Umbilical cord (tissue), 2 donors: Measurements from ENCODE around the gene RALGDS. TPM values are rescaled to one million over a fixed set of nuclear protein-coding genes. Genes with fewer than 3 reads are reported as not detected.
"Not testable (repeated sequence)": the region's sequence is repeated elsewhere in the genome, so short reads cannot be mapped to it uniquely, and the experiment has no call there.

ENCODE experiments used
- DNase-seq: peaks from one replicate; pipeline ENCODE4 v3.0.0-alpha.2; 2015; ENCODE audit warnings: low spot score
- total RNA-seq: library from RNA; depleted of rRNA; stranded (reverse); fragments of >200 nt; gene quantifications from one replicate; pipeline ENCODE4 v1.2.3, GENCODE V29; 2014; ENCODE audit warnings: low replicate concordance; ENCODE audit not compliant: insufficient read depth

RALGDS gene
- 21.9 TPM for total RNA-seq

DNA sequence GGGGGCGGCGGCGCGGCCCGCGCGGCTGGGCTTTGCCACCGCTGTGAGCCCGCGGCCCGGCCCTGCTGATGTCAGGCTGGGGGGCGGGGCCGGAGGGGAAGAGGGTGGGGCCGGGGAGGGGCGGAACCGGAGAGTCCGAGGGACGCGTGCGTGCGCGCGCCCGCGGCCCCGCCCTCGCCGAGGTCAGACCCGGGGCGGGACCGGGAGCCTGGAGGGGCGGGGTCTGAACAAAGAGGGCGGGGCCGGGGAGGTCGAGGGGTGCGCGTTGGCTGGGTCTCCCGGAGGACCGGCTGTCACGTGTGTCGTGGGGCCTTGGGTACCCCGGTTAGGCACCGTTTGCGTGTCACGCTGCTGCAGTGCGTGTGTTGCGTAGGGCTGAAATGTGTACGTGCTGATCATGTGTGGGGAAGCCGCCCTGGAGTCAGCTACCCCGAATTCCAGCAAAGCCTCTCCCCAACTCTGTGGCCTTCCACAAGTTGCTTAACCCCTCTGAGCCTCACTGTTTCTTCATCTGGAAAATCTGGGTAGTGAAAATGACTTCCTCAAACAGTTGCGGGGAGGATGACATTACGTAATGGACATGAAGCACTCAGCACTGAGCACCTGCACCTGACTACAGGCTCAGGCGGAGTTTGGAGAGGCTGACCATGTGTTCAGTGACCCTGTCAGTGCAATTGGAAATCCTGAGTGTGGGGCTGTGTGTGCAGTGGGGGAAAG, at the start of gene RALGDS:
RALGDS (minus strand) TSS at position 43 of the 717 bp plus-strand sequence. CDS start 86 bp downstream, outside the sequence.
- DNase-seq: peak; percentile 87

GRCh38 chr9:133170716-133171115, 49.7 kb upstream of the RALGDS start:
- DNase-seq: no peak

GRCh38 chr9:133169687-133170086, 48.6 kb upstream of the RALGDS start:
- not testable (repeated sequence) for DNase-seq

DNA sequence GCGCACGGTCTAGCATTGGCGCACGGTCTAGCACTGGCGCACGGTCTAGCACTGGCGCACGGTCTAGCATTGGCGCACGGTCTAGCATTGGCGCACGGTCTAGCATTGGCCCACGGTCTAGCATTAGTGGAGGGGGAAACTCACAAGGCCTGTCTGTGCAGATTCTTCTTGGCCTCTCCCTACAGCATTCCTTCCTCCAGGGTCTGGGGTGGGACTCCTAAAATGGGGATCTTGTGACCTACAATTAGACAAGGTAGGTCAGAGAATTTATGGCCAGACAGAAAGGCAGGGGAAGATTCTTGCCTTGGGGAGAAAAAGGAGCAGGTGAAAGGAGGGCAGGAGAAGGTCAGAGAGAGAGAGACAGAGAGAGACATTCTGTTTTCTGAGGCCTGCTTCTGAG, 48.1 kb upstream of the RALGDS start:
- DNase-seq: peak; percentile 26

DNA sequence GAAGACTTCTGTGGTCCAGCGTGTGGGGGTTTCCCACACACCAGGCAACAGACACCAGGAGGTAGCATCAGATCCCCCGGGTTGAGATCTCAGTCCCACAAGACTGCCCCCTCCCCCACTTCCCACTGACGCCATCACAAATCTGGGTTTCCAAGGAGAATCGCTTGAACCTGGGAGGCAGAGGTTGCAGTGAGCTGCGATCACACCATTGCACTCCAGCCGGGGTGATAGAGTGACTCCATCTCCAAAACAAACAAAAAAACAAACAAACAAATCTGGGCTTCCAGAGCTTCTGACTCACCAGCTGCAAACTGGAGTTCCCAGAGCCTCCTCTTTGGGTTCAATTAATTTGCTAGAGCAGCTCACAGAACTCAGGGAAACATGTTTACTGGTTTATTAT, 47.4 kb upstream of the RALGDS start:
- no peak for DNase-seq

DNA sequence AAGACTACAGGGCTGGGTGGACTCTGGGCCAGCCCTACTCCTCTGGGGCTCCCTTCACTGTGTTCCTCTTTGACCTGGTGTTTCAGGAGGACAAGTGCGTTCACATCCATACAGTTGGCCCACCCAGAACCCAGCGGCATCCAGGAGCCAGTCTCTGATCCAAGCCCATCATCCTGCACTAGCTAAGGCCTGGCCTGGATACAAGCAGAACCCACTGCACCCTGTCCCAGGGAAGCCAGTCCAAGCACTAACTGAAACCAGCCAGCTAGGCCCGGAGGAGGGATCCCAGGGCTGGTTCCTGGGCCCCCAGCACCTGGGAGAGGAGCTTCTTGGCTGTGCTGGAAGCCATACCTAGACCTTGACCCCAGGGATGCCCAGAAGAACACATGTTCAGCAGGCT, 46.7 kb upstream of the RALGDS start:
- no peak for DNase-seq

- peak; percentile 92 for DNase-seq
These were observed 46.2 kb upstream of the RALGDS start for GRCh38 chr9:133167096-133167730.

DNA sequence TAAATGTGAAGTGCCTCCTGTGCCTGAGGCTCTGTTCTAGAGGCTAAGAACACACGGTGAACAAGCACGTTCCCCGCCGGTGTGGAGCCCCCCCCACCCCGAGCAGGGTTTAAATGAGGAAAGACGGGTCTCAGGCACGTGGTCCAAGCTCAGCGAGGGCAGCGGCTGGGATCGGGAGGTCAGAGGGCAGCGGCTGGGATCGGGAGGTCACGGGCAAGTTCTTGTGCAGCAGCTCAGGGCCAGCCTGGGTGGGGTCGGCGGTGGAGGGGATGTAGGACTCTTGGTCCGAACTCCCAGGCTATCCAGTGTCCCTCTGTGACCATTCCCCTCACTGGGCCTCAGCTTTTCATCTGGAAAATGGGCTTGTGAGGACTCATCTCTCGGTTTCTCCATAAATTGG, 45.4 kb upstream of the RALGDS start:
- no peak for DNase-seq

DNA sequence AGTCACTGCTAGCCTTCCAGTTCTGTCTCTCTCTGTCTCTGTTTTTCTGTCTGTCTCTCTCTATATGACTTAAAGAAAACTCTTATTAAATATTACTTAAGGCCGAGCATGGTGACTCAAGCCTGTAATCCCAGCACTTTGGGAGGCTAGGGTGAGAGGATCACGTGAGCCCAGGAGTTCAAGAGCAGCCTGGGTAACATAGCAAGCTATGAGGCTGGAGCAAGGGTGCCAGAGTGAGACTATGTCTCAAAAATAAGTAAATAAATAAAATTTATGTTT, 44.4 kb upstream of the RALGDS start:
- peak; percentile 67 for DNase-seq

GRCh38 chr9:133164191-133164590, 43.2 kb upstream of the RALGDS start:
- DNase-seq: no peak

- DNase-seq: peak; percentile 69
These were observed 42.6 kb upstream of the RALGDS start, which contains the start of gene GBGT1 for GRCh38 chr9:133163504-133164172. TSS of gene GBGT1 (minus strand) at chr9:133163914. CDS start at chr9:133162412, 1,502 bp downstream.

DNA sequence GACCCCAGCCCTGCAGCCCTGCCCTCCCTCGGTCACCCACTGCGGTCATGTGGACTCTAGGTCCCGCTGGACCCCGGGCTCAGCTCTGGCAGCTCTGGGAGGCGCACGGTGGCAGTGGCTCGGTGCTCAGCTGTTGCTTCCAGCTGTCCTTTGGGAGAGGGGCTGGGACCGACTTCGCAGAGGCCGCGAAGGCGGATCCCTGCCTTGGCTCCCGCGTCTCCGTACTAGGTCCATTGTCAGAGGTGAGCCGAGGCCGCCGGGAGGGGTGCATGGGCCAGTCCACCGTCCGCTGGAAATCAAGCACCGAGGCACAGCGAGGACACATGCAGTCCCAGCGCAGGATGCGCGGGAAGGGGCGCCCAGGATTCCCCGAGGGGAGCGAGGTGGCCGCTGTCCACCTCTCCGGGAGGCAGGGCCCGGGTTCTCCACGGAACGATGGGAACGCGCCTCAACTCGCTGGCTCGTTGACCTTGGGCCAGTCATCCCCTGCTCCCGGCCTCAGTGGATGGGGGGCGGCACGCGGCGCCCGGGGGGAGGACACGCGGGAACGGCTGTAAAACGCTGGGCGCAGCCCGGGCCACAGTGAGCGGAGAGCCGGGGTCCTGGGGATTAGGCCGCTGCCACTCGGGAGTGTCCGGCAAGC, 41.9 kb upstream of the RALGDS start:
- DNase-seq: no peak

- no peak for DNase-seq
These were observed 40.5 kb upstream of the RALGDS start for GRCh38 chr9:133161547-133161950.

GRCh38 chr9:133160742-133161546, 39.9 kb upstream of the RALGDS start:
- peak; percentile 73 for DNase-seq

DNA sequence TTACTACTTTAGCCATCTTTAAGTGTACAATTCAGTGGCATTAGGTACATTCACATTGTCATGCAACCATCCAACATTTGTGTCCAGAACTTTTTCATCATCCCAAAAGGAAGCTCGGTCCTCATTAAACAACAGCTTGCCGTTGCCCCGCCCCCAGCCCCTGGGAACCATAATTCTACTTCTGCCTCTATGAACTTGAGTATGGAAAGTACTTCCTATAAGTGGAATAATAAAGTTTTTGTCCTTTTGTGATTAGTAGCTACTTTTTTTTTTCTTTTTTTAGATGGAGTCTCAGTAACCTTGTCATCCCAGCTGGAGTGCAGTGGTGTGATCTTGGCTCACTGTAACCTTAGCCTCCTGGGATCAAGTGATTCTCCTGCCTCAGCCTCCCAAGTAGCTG, 37.7 kb upstream of the RALGDS start:
- DNase-seq: no peak

GRCh38 chr9:133155156-133155555, 34.1 kb upstream of the RALGDS start:
- DNase-seq: no peak

DNA sequence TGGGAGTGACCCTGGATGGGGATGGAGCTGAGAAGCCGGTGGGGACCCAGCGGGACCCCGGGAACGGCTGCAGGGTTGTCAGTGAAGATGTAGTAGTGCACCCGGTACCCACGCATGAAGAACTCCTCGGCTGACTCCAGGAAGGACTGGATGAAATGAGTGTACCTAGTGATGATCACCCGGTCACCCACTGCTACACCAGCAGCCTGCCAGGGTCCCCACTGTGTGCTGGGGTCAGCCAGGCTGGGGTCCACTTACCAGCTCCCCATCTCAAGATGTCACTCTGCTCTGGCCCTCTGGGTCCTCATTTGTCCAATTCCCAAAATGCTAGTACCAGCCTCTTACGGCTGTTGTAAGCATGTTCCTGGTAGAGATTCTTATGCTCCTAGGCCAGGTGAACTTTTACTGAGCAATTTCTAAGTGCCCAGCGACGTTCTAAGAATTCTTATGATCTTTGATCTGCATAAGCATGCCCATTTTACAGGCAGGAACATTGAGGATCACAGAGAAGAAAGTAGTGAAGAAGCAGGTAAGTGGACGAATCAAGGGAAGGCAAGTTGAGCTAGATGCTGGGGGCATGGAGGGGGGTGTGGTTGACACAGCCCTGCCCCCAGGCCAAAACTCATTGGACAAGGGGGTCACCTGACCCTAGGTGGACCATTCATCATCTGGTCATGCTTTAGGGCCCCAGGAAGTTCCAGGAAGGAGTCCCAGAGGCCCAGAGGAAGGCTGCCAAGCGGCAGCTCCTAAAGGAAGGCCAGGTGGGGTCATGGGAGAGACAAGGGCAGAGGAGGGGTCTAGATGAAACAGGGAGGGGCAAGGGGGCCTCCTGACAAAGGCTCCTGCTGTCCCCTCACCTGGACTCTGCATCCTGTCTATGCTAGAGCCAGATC, 33.3 kb upstream of the RALGDS start:
- no peak for DNase-seq

DNA sequence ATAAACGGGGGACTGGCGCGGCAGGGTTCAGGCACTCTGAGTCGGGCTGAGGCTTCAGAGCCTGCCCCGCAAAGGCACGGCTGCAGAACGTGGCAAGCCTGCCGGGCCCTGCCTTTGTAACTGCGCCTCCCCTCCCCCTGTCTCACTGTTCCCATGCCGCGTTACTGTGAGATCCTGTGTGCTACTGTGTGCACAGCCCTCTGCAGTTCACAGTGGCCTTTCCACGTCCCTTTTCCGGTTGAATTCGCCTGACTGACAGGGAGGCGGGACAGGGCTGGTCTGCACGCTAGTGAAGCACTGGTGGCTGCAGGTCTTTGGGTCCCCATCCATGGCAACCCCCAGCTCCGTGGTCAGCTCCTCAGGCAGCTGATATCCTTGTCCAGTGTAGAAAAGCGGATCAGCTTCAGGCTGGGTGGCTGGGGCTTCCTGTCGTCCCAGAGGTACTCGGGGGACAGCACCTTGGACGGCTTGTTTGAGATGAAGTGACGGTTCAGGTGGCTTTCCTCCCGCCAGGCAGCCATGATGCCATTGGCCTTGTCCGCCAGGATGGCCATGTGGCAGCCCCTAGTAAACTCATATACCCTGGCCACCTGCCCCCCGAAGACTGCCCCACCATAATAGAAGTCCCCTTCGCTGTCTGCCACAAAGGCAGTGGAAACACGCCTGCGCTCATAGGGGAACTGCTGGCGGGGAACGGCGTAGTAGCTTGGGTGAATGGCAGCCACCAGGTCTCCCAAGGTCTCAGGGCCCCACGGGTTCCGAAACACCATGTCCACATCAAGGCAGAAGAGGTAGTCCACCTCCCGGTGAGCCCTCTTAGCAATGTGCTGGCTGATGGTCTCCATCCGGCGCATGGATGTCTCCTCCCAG, 32.4 kb upstream of the RALGDS start:
- DNase-seq: peak; percentile 54
